ENCODE data around the gene RALGAPB. TPM values are rescaled to one million over a fixed set of nuclear protein-coding genes. Genes with fewer than 3 reads are reported as not detected.

Gene RALGAPB
- total and polyA plus RNA-seq, 2 of the 13 experiments (the other 11 are each of a cell fraction or from before 2014, with no cell fraction given): 17.6 to 30.6 TPM

DNA sequence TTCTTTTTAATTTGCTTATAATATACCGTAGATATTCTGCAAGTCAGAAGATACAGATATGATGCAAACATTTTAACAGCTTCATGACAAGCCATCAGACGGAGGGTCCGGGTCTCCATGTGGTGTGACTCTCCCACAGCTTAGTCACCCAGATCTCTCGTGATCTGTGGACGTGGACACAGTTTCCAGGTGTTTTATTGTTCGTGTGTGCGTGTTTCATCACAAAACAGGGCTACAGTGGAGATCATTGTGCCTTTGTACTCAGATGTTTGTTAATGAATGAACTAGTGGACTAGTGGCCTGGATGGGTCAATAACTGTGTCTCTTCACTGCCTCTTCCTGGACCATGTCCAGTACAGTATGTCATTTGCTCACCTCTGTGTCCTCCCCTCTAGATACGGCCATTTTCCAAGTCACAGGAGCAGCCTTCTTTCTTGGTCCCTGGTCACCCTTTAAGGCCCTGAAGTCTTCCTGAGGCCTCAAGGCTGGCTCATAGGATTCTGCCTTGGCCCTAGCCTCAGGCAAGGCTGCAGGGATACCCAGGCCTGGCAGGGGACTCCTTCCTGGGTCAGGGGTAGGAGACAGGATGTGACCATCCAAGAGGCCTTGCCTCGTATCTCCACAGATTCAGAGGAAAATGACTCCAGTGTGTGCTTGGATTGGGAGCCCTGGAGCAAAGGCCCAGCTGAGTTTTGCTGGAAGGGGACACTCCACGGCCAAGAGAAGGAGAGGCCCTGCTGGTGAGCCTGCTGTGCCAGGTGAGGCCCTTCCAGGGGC is 112.9 kb downstream of the RALGAPB start (continued):
- TF ChIP-seq, protein P1, sequence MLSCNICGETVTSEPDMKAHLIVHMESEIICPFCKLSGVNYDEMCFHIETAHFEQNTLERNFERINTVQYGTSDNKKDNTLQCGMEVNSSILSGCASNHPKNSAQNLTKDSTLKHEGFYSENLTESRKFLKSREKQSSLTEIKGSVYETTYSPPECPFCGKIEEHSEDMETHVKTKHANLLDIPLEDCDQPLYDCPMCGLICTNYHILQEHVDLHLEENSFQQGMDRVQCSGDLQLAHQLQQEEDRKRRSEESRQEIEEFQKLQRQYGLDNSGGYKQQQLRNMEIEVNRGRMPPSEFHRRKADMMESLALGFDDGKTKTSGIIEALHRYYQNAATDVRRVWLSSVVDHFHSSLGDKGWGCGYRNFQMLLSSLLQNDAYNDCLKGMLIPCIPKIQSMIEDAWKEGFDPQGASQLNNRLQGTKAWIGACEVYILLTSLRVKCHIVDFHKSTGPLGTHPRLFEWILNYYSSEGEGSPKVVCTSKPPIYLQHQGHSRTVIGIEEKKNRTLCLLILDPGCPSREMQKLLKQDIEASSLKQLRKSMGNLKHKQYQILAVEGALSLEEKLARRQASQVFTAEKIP (CRISPR knock-in tag; IDR thresholded peaks at IDR 0.05; ENCODE audit: borderline replicate concordance): no peak
- peak; percentile 74; the same call in 1 of the 2 replicates for TF ChIP-seq SMAD1 (CRISPR knock-in tag; IDR thresholded peaks at IDR 0.05; ENCODE audit: borderline replicate concordance, low read depth)
- TF ChIP-seq ZNF672 (CRISPR knock-in tag; IDR thresholded peaks at IDR 0.05): no peak
- TF ChIP-seq, protein P2, sequence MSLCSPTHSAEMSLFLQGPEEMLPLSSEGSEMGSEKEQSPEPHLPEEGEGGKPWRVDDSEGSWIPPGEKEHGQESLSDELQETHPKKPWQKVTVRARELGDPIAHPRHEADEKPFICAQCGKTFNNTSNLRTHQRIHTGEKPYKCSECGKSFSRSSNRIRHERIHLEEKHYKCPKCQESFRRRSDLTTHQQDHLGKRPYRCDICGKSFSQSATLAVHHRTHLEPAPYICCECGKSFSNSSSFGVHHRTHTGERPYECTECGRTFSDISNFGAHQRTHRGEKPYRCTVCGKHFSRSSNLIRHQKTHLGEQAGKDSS (CRISPR knock-in tag; IDR thresholded peaks at IDR 0.05; ENCODE audit: borderline replicate concordance, low read depth): peak; percentile 91; the same call in 1 of the 2 replicates
- no peak for TF ChIP-seq FOXC1 (CRISPR knock-in tag; IDR thresholded peaks at IDR 0.05; ENCODE audit: borderline replicate concordance)
- peak; percentile 67; the same call in 1 of the 2 replicates for TF ChIP-seq KDM2A (CRISPR knock-in tag; IDR thresholded peaks at IDR 0.05; ENCODE audit: borderline replicate concordance, low read depth)
- peak; percentile 80 for TF ChIP-seq FOSL2 (CRISPR knock-in tag; IDR thresholded peaks at IDR 0.05)
- peak; percentile 99 for TF ChIP-seq EHMT2 (IDR thresholded peaks at IDR 0.05; ENCODE audit: borderline replicate concordance, low read depth, low read length)
- peak; percentile 85 for TF ChIP-seq ZKSCAN8 (CRISPR knock-in tag; IDR thresholded peaks at IDR 0.05; ENCODE audit: borderline replicate concordance)
- no peak for TF ChIP-seq RFXAP (CRISPR knock-in tag; IDR thresholded peaks at IDR 0.05; ENCODE audit: borderline replicate concordance)
- peak; percentile 96 for TF ChIP-seq ZNF747 (CRISPR knock-in tag; IDR thresholded peaks at IDR 0.05; ENCODE audit: borderline replicate concordance)
- no peak for TF ChIP-seq XBP1 (CRISPR knock-in tag; IDR thresholded peaks at IDR 0.05)
- peak; percentile 94 for TF ChIP-seq NCOR1 (IDR thresholded peaks at IDR 0.05; ENCODE audit: borderline replicate concordance, low read length)
- TF ChIP-seq ZSCAN22 (CRISPR knock-in tag; IDR thresholded peaks at IDR 0.05): no peak
- no peak for TF ChIP-seq SRF (IDR thresholded peaks at IDR 0.05; ENCODE audit: low read depth, low read length)
- TF ChIP-seq KMT2A (CRISPR knock-in tag; IDR thresholded peaks at IDR 0.05): no peak; the same call in 1 of the 2 replicates
- TF ChIP-seq, protein P3, sequence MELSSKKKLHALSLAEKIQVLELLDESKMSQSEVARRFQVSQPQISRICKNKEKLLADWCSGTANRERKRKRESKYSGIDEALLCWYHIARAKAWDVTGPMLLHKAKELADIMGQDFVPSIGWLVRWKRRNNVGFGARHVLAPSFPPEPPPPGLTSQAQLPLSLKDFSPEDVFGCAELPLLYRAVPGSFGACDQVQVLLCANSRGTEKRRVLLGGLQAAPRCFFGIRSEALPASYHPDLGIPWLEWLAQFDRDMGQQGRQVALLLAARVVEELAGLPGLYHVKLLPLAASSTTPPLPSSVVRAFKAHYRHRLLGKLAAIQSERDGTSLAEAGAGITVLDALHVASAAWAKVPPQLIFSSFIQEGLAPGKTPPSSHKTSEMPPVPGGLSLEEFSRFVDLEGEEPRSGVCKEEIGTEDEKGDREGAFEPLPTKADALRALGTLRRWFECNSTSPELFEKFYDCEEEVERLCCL (CRISPR knock-in tag; IDR thresholded peaks at IDR 0.05; ENCODE audit: borderline replicate concordance): no peak
- TF ChIP-seq ZNF33A (CRISPR knock-in tag; IDR thresholded peaks at IDR 0.05; ENCODE audit: borderline replicate concordance): no peak
- TF ChIP-seq ZNF780A (CRISPR knock-in tag; IDR thresholded peaks at IDR 0.05): no peak
- TF ChIP-seq ISX (CRISPR knock-in tag; conservative IDR thresholded peaks at IDR 0.05): no peak; the same call in 1 of the 2 replicates
- no peak for TF ChIP-seq ZNF496 (CRISPR knock-in tag; IDR thresholded peaks at IDR 0.05; ENCODE audit: insufficient replicate concordance)
- TF ChIP-seq ARNT2 (CRISPR knock-in tag; IDR thresholded peaks at IDR 0.05; ENCODE audit: low read depth): no peak
- TF ChIP-seq, protein P4, sequence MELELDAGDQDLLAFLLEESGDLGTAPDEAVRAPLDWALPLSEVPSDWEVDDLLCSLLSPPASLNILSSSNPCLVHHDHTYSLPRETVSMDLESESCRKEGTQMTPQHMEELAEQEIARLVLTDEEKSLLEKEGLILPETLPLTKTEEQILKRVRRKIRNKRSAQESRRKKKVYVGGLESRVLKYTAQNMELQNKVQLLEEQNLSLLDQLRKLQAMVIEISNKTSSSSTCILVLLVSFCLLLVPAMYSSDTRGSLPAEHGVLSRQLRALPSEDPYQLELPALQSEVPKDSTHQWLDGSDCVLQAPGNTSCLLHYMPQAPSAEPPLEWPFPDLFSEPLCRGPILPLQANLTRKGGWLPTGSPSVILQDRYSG (CRISPR knock-in tag; IDR thresholded peaks at IDR 0.05): no peak
- TF ChIP-seq ZC3H4 (CRISPR knock-in tag; IDR thresholded peaks at IDR 0.05; ENCODE audit: borderline replicate concordance): no peak
- peak; percentile 90 for TF ChIP-seq RXRB (CRISPR knock-in tag; IDR thresholded peaks at IDR 0.05; ENCODE audit: borderline replicate concordance)
